HepG2 (cell line): ENCODE results near the gene SPACDR. TPM values are rescaled to one million over a fixed set of nuclear protein-coding genes. Genes with fewer than 3 reads are reported as not detected.
A peak's percentile ranks its signal among the peaks of the same experiment; 100 is the strongest.

Source experiments
- ATAC-seq: fragments of 200-7000 bp; cut with Tn5 transposase; 3 replicates; pipeline ENCODE4 v1.9.1; 2020; ENCODE audit warnings: mild to moderate bottlenecking, moderate library complexity
- BruUV-seq: library from RNA; stranded (reverse); fragments of 400-500 nt; replicated peaks from 2 replicates; lab custom pipeline; 2021; lab: Mats Ljungman, UMichigan
- CTCF ChIA-PET: fragments of 300-600 bp; formaldehyde crosslinking; extraction: SDS; loops from one replicate; lab custom pipeline; 2021; ENCODE audit warnings: low total read pairs, inconsistent platforms, low intra/inter-chr PET ratio; lab: Yijun Ruan, JAX
- POLR2A ChIA-PET: fragments of 350-600 bp; sonication (Branson Sonifier 250); formaldehyde crosslinking; loops from one replicate; lab custom pipeline; 2020; ENCODE audit warnings: antibody characterized with exemption, inconsistent platforms; lab: Yijun Ruan, JAX
- DNase-seq: peaks from one replicate; pipeline ENCODE4 v3.0.0-alpha.2; 2015; ENCODE audit warnings: low spot score
- FAIRE-seq: peaks from 3 replicates; lab custom pipeline; 2011; peaks lifted over from hg19 to GRCh38; lab: Jason Lieb, UNC
- H2AFZ ChIP-seq: one replicate; pipeline ENCODE4 v1.6.1; 2011; ENCODE audit warnings: low read length, inconsistent platforms
- H3K27ac ChIP-seq: fragments of 300-600 bp; 3 replicates; pipeline ENCODE4 v1.8.0; 2011; ENCODE audit warnings: mixed run types, mild to moderate bottlenecking, mixed read lengths, low read length, inconsistent platforms; ENCODE audit not compliant: insufficient read depth; ENCODE audit errors: extremely low read length
- H3K27me3 ChIP-seq, 2 experiments: fragments of 200-600 bp in 1 of 2; 2 replicates in 1 of 2; 3 replicates in 1 of 2; pipeline versions ENCODE4 v1.6.0 to v1.8.0; 2011; ENCODE audit warnings: low read length in 2 of 2, mild to moderate bottlenecking in 2 of 2, moderate library complexity in 2 of 2, inconsistent platforms in 1 of 2; ENCODE audit not compliant: insufficient read depth in 2 of 2, control insufficient read depth in 1 of 2
- H3K36me3 ChIP-seq, 2 experiments: fragments of 200-600 bp in 1 of 2; replicated peaks in 1 of 2; 2 replicates in 1 of 2; 3 replicates in 1 of 2; pipeline versions ENCODE4 v1.5.1 to v1.8.0; 2011; ENCODE audit warnings: low read length in 2 of 2, inconsistent platforms in 1 of 2; ENCODE audit not compliant: insufficient read depth in 2 of 2, control insufficient read depth in 1 of 2
- H3K4me1 ChIP-seq: 2 replicates; pipeline ENCODE4 v1.5.1; 2012; ENCODE audit warnings: low read length, inconsistent platforms; ENCODE audit not compliant: insufficient read depth
- H3K4me2 ChIP-seq: 2 replicates; pipeline ENCODE4 v1.6.0; 2011; ENCODE audit warnings: low read depth, low read length, inconsistent platforms
- H3K4me3 ChIP-seq, 3 experiments: fragments of 200-600 bp in 1 of 3; sonication (generic), shearing (Covaris generic) in 1 of 3; replicated peaks in 1 of 3; 2 replicates each; pipeline ENCODE4 v1.5.1; 2011 to 2016; ENCODE audit warnings: low read length in 3 of 3, inconsistent platforms in 2 of 3, low read depth in 2 of 3, mild to moderate bottlenecking in 2 of 3, control low read depth in 1 of 3, mixed read lengths in 1 of 3; ENCODE audit not compliant: insufficient read depth in 1 of 3
- H3K79me2 ChIP-seq: one replicate; pipeline ENCODE4 v1.6.1; 2011; ENCODE audit warnings: low read length, inconsistent platforms; ENCODE audit not compliant: insufficient read depth
- H3K9ac ChIP-seq: 2 replicates; pipeline ENCODE4 v1.6.0; 2011; ENCODE audit warnings: mild to moderate bottlenecking, low read depth, low read length, inconsistent platforms; ENCODE audit not compliant: insufficient read depth
- H3K9me3 ChIP-seq: 2 replicates; pipeline ENCODE4 v1.5.1; 2012; ENCODE audit warnings: mild to moderate bottlenecking, low read length
- H4K20me1 ChIP-seq: 2 replicates; pipeline ENCODE4 v1.6.0; 2011; ENCODE audit warnings: inconsistent platforms, mild to moderate bottlenecking, low read length, moderate library complexity; ENCODE audit not compliant: insufficient read depth
- EZH2 ChIP-seq: conservative IDR thresholded peaks from 2 replicates; pipeline ENCODE4 v1.6.1; 2012; ENCODE audit warnings: mild to moderate bottlenecking, low read depth, low read length, moderate library complexity
- PLRG1 ChIP-seq: fragments of 450-650 bp; conservative IDR thresholded peaks from 2 replicates; pipeline ENCODE4 v1.6.1; 2016
- ZNF549 ChIP-seq: sonication (generic); formaldehyde crosslinking; IDR thresholded peaks from 2 replicates; pipeline ENCODE4 v1.5.0; 2020; ENCODE audit warnings: missing genetic modification reagents
- WGBS: methylation state at CpG from one replicate; pipeline ENCODE4 v1.1.6; 2017; ENCODE audit warnings: low lambda C conversion rate; 5-methylcytosine and 5-hydroxymethylcytosine counted together
- in situ Hi-C: cut with HindIII; loops from 2 replicates; pipeline ENCODE4 v1.10.0; 2017; ENCODE audit warnings: low pct_unique_long_range_greater_than_20kb; ENCODE audit not compliant: extremely low pct_ligation_motif_present
- intact Hi-C: fragments of 100-400 bp; cut with micrococcal nuclease; formaldehyde crosslinking; loops from one replicate; pipeline ENCODE4 v1.10.0; 2022; ENCODE audit not compliant: unreplicated experiment
- polyA plus RNA-seq, 8 experiments: library from polyadenylated mRNA; depleted of rRNA in 3 of 8; stranded (reverse) in 7 of 8; unstranded in 1 of 8; fragments of >200 nt; fragmentation: Illumina TruSeq in 4 of 8; extraction: Trizol in 4 of 8; gene quantifications; 2 replicates each; pipeline versions ENCODE4 v1.2.1 to v1.2.3, GENCODE V29; 2011 to 2016; ENCODE audit warnings: low read depth in 4 of 8, missing spikeins in 1 of 8, mixed read lengths in 1 of 8; ENCODE audit not compliant: insufficient read depth in 1 of 8
- total RNA-seq, 5 experiments: library from RNA; depleted of rRNA; stranded (reverse); fragments of >200 nt; fragmentation: Illumina TruSeq; extraction: Trizol; gene quantifications; 2 replicates each; pipeline ENCODE4 v1.2.3, GENCODE V29; 2016; ENCODE audit warnings: low read depth in 1 of 5
- TF ChIP-seq, protein P1 (sequence below): sonication (generic); formaldehyde crosslinking; IDR thresholded peaks from 2 replicates; pipeline ENCODE4 v1.9.0; 2021; ENCODE audit warnings: mild to moderate bottlenecking, missing genetic modification reagents
- TF ChIP-seq, protein P2 (sequence below): IDR thresholded peaks from 2 replicates; pipeline ENCODE4 v1.6.1; 2016; ENCODE audit warnings: control low read depth

The SPACDR gene
- total and polyA plus RNA-seq, 2 of the 13 experiments (the other 11 are each of a cell fraction or from before 2014, with no cell fraction given) = 0.41 TPM; not detected in 1

DNA sequence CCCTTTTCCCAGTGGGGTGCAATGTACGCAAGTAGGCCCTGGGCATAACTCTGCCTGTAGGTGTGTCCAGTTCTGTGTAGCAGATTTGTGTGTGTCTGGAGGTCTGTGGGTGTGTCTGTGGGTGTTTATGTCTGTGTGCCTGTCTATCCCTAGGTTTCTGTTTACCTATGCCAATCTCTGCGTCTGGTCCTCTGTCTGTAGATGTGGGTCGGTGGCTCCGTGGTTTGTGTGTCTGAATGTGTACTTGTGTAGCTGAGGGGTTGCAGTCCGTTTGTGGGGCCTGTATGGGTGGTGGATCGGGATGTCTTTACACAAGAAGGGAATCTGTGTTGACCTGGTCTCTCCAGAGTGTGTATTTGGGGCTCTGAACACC is 20.6 kb upstream of the SPACDR start:
- ChIA-PET POLR2A (no interaction called here), CTCF (no interaction called here)
- no TSS peak for BruUV-seq
- DNase-seq (no peak), ATAC-seq (peak; percentile 7; the same call in 1 of the 3 replicates), FAIRE-seq (no peak)
- Histone ChIP-seq H3K4me3 (peak overlapping the region; percentile 10 to 79 (median 17); a peak in 3 of 6 replicates), H3K9ac (0 out of 2 replicates have a peak overlapping the region, but pooled peaks have one; percentile 8), H2AFZ (no peak overlapping the region), H3K27ac (no peak overlapping the region), H3K9me3 (no peaks in the 10 kb centered on the region), H3K36me3 (no peaks in the 10 kb centered on the region), H4K20me1 (no peaks in the 10 kb centered on the region), H3K79me2 (no peaks in the 10 kb centered on the region), H3K27me3 (peaks cover 2 to 44% of the 10 kb centered on the region in 2 experiments; a peak in 4 of 5 replicates), H3K4me1 (peaks cover 58% of the 10 kb centered on the region), H3K4me2 (peak overlapping the region; percentile 71)
- intact Hi-C loops (loop anchor here (5.0 kb wide), 1 partner anchor 698 kb away; the partner anchor contains the start of gene NAT16), in situ Hi-C loops (loop anchor here (5.0 kb wide), 1 partner anchor 83 kb away; no protein-coding TSS in a partner anchor)
- 0% methylated on average over 1 of the region's 6 CpGs for WGBS
- no peak for TF ChIP-seq ZNF549
- TF ChIP-seq PLRG1 = no peak
- TF ChIP-seq, protein P1, sequence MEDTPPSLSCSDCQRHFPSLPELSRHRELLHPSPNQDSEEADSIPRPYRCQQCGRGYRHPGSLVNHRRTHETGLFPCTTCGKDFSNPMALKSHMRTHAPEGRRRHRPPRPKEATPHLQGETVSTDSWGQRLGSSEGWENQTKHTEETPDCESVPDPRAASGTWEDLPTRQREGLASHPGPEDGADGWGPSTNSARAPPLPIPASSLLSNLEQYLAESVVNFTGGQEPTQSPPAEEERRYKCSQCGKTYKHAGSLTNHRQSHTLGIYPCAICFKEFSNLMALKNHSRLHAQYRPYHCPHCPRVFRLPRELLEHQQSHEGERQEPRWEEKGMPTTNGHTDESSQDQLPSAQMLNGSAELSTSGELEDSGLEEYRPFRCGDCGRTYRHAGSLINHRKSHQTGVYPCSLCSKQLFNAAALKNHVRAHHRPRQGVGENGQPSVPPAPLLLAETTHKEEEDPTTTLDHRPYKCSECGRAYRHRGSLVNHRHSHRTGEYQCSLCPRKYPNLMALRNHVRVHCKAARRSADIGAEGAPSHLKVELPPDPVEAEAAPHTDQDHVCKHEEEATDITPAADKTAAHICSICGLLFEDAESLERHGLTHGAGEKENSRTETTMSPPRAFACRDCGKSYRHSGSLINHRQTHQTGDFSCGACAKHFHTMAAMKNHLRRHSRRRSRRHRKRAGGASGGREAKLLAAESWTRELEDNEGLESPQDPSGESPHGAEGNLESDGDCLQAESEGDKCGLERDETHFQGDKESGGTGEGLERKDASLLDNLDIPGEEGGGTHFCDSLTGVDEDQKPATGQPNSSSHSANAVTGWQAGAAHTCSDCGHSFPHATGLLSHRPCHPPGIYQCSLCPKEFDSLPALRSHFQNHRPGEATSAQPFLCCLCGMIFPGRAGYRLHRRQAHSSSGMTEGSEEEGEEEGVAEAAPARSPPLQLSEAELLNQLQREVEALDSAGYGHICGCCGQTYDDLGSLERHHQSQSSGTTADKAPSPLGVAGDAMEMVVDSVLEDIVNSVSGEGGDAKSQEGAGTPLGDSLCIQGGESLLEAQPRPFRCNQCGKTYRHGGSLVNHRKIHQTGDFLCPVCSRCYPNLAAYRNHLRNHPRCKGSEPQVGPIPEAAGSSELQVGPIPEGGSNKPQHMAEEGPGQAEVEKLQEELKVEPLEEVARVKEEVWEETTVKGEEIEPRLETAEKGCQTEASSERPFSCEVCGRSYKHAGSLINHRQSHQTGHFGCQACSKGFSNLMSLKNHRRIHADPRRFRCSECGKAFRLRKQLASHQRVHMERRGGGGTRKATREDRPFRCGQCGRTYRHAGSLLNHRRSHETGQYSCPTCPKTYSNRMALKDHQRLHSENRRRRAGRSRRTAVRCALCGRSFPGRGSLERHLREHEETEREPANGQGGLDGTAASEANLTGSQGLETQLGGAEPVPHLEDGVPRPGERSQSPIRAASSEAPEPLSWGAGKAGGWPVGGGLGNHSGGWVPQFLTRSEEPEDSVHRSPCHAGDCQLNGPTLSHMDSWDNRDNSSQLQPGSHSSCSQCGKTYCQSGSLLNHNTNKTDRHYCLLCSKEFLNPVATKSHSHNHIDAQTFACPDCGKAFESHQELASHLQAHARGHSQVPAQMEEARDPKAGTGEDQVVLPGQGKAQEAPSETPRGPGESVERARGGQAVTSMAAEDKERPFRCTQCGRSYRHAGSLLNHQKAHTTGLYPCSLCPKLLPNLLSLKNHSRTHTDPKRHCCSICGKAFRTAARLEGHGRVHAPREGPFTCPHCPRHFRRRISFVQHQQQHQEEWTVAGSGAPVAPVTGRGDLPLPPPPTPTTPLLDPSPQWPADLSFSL (CRISPR knock-in tag) = peak; percentile 77
- TF ChIP-seq, protein P2, sequence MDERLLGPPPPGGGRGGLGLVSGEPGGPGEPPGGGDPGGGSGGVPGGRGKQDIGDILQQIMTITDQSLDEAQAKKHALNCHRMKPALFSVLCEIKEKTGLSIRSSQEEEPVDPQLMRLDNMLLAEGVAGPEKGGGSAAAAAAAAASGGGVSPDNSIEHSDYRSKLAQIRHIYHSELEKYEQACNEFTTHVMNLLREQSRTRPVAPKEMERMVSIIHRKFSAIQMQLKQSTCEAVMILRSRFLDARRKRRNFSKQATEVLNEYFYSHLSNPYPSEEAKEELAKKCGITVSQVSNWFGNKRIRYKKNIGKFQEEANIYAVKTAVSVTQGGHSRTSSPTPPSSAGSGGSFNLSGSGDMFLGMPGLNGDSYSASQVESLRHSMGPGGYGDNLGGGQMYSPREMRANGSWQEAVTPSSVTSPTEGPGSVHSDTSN = no peak
- 0 out of 2 replicates have a peak, but pooled peaks have one; percentile 40 for TF ChIP-seq EZH2
